Measurements from ENCODE around the gene USP4. TPM values are rescaled to one million over a fixed set of nuclear protein-coding genes. Genes with fewer than 3 reads are reported as not detected.

Gene USP4
- total and polyA plus RNA-seq, 2 of the 13 experiments (the other 11 are each of a cell fraction or from before 2014, with no cell fraction given), result 9.2 to 20.8 TPM

DNA sequence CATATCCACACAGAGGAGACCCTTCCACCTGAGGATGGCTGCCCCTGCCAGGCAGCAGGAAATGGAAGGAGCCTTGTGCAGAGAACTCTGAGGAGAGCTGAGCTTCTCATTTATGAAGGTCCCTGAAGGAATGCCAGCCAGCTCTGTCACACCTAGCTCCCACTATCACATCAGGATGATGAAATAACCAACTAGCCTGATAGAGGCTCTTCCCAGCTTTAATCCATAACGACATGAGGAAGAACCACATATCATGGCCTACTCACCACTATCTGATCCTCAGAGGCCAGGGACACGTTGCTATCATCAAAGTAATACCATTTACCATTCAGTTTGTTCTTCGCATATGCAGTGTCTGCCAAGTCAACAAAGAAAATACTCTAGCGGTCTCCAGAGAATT lies 61.3 kb downstream of the USP4 start:
- H4K20me1 ChIP-seq (ENCODE audit: insufficient read depth, low read length), result no peaks in the 10 kb centered on the region
- in situ Hi-C loops (cut with HindIII; ENCODE audit: extremely low pct_ligation_motif_present, low pct_unique_long_range_greater_than_20kb), result no loop called here
- peaks cover 5 to 35% of the 10 kb centered on the region in 2 experiments; a peak in 4 of 5 replicates for H3K36me3 ChIP-seq (replicated peaks in 1 of 2; ENCODE audit: control insufficient read depth in 1 of 2, insufficient read depth in 2 of 2, low read length in 2 of 2)
- H3K4me2 ChIP-seq (ENCODE audit: low read depth, low read length), result no peak overlapping the region
- no peak overlapping the region for H3K27ac ChIP-seq (ENCODE audit: extremely low read length, insufficient read depth, low read length)
- no peaks in the 10 kb centered on the region for H3K9me3 ChIP-seq (ENCODE audit: low read length)
- intact Hi-C loops (cut with micrococcal nuclease; ENCODE audit: unreplicated experiment), result no loop called here
- TF ChIP-seq HNRNPL (IDR thresholded peaks at IDR 0.05; ENCODE audit: low read depth, low read length) (no peak), FUBP1 (CRISPR knock-in tag; IDR thresholded peaks at IDR 0.05; ENCODE audit: borderline replicate concordance) (no peak), ZFP36 (IDR thresholded peaks at IDR 0.05; ENCODE audit: borderline replicate concordance, low read depth, low read length, partially characterized antibody) (no peak), ZNF280D (CRISPR knock-in tag; IDR thresholded peaks at IDR 0.05) (no peak), SP140L (CRISPR knock-in tag; IDR thresholded peaks at IDR 0.05; ENCODE audit: borderline replicate concordance) (no peak)
- TF ChIP-seq, protein P1, sequence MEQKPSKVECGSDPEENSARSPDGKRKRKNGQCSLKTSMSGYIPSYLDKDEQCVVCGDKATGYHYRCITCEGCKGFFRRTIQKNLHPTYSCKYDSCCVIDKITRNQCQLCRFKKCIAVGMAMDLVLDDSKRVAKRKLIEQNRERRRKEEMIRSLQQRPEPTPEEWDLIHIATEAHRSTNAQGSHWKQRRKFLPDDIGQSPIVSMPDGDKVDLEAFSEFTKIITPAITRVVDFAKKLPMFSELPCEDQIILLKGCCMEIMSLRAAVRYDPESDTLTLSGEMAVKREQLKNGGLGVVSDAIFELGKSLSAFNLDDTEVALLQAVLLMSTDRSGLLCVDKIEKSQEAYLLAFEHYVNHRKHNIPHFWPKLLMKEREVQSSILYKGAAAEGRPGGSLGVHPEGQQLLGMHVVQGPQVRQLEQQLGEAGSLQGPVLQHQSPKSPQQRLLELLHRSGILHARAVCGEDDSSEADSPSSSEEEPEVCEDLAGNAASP (CRISPR knock-in tag; IDR thresholded peaks at IDR 0.05; ENCODE audit: borderline replicate concordance), result no peak
- DNase-seq (ENCODE audit: low spot score), result no peak
- no peaks in the 10 kb centered on the region for H3K4me1 ChIP-seq (ENCODE audit: insufficient read depth, low read length)
- ChIA-PET POLR2A (no interaction called here), CTCF (ENCODE audit: low intra/inter-chr PET ratio, low total read pairs) (no interaction called here)
- no peak overlapping the region for H3K4me3 ChIP-seq (replicated peaks in 1 of 3; ENCODE audit: insufficient read depth in 1 of 3, low read depth in 2 of 3, low read length in 3 of 3)
- 92% methylated on average over 4 of the region's 4 CpGs for WGBS (ENCODE audit: low lambda C conversion rate)
- H2AFZ ChIP-seq (ENCODE audit: low read length), result no peak overlapping the region
- FAIRE-seq, result no peak
- no peak overlapping the region for H3K9ac ChIP-seq (ENCODE audit: insufficient read depth, low read depth, low read length)
- no TSS peak for BruUV-seq (replicated peaks)
- ATAC-seq, result no peak
- H3K79me2 ChIP-seq (ENCODE audit: insufficient read depth, low read length), result no peaks in the 10 kb centered on the region
- H3K27me3 ChIP-seq (ENCODE audit: control insufficient read depth in 1 of 2, insufficient read depth in 2 of 2, low read length in 2 of 2), result no peaks in the 10 kb centered on the region

Data from HepG2 (cell line).